DMS114 treated with DMSO at 0.1 percent for 48 hours (cell line): ENCODE data around the gene MGMT.

Source experiments
- DNase-seq: peaks from one replicate; lab custom pipeline; 2025; ENCODE audit not compliant: unreplicated experiment; lab: John Stamatoyannopoulos, UW

MGMT gene

GRCh38 chr10:129615921-129616525, 149.0 kb downstream of the MGMT start:
- DNase-seq = no peak

GRCh38 chr10:129617768-129618167, 150.7 kb downstream of the MGMT start:
- DNase-seq = no peak

- no peak for DNase-seq
These were observed 154.0 kb downstream of the MGMT start for GRCh38 chr10:129621062-129621461.

- DNase-seq = no peak
These were observed 154.7 kb downstream of the MGMT start for GRCh38 chr10:129621693-129622092.

- DNase-seq = no peak
These were observed 155.2 kb downstream of the MGMT start for GRCh38 chr10:129622291-129622690.

GRCh38 chr10:129622736-129623135, 155.7 kb downstream of the MGMT start:
- DNase-seq = no peak

- no peak for DNase-seq
These were observed 157.5 kb downstream of the MGMT start for GRCh38 chr10:129624526-129624925.

- DNase-seq = no peak
These were observed 159.3 kb downstream of the MGMT start for GRCh38 chr10:129626309-129626708.

GRCh38 chr10:129626796-129627435, 159.9 kb downstream of the MGMT start:
- no peak for DNase-seq

GRCh38 chr10:129627442-129627841, 160.4 kb downstream of the MGMT start:
- DNase-seq = no peak

GRCh38 chr10:129628823-129629222, 161.8 kb downstream of the MGMT start:
- DNase-seq = no peak

- DNase-seq = no peak
These were observed 162.9 kb downstream of the MGMT start for GRCh38 chr10:129629911-129630310.

- DNase-seq = no peak
These were observed 164.0 kb downstream of the MGMT start for GRCh38 chr10:129631006-129631405.

GRCh38 chr10:129631870-129632623, 165.0 kb downstream of the MGMT start:
- no peak for DNase-seq

- no peak for DNase-seq
These were observed 170.0 kb downstream of the MGMT start for GRCh38 chr10:129637010-129637409.

- DNase-seq = no peak
These were observed 170.8 kb downstream of the MGMT start for GRCh38 chr10:129637846-129638245.

- no peak for DNase-seq
These were observed 174.3 kb downstream of the MGMT start for GRCh38 chr10:129641351-129641750.

- no peak for DNase-seq
These were observed 174.9 kb downstream of the MGMT start for GRCh38 chr10:129641982-129642381.

GRCh38 chr10:129642427-129642826, 175.4 kb downstream of the MGMT start:
- no peak for DNase-seq

GRCh38 chr10:129643266-129643665, 176.2 kb downstream of the MGMT start:
- no peak for DNase-seq

- DNase-seq = no peak
These were observed 178.4 kb downstream of the MGMT start for GRCh38 chr10:129645487-129645886.

- no peak for DNase-seq
These were observed 179.9 kb downstream of the MGMT start for GRCh38 chr10:129646973-129647372.
